Mammary epithelial cell (primary cell): ENCODE measurements around the gene PRKCA.

Experiments
- CTCF ChIP-seq, 2 donors: IDR thresholded peaks in 1 of 2; conservative IDR thresholded peaks in 1 of 2; 2 replicates each; pipeline ENCODE4 v1.5.1; 2011 to 2012; ENCODE audit warnings: inconsistent platforms in 2 of 2, low read length in 2 of 2, mild to moderate bottlenecking in 2 of 2, control low read depth in 1 of 2, low read depth in 1 of 2; ENCODE audit not compliant: insufficient read depth in 1 of 2; ENCODE audit errors: extremely low read depth in 1 of 2
- EZH2 ChIP-seq: IDR thresholded peaks from 2 replicates; pipeline ENCODE4 v1.6.1; 2012; ENCODE audit warnings: low read length, inconsistent platforms, borderline replicate concordance

GRCh38 chr17:66743511-66743910 is 441.1 kb downstream of the PRKCA start:
- no peak for TF ChIP-seq CTCF (conservative IDR thresholded peaks at IDR 0.05 in 1 of 2, IDR thresholded peaks at IDR 0.05 in 1 of 2; ENCODE audit: extremely low read depth in 1 of 2, insufficient read depth in 1 of 2, low read depth in 1 of 2, low read length in 2 of 2)
- TF ChIP-seq EZH2, result no peak
